C4-2B (cell line): ENCODE results near the gene FOXP1.

Experiments
- ZFX ChIP-seq: fragments of 450-650 bp; IDR thresholded peaks from 2 replicates; pipeline ENCODE4 v1.6.1; 2017
- TF ChIP-seq, protein P1 (sequence below): fragments of 450-650 bp; conservative IDR thresholded peaks from 2 replicates; pipeline ENCODE4 v1.5.1; 2017; ENCODE audit warnings: mild to moderate bottlenecking

- TF ChIP-seq, protein P1, sequence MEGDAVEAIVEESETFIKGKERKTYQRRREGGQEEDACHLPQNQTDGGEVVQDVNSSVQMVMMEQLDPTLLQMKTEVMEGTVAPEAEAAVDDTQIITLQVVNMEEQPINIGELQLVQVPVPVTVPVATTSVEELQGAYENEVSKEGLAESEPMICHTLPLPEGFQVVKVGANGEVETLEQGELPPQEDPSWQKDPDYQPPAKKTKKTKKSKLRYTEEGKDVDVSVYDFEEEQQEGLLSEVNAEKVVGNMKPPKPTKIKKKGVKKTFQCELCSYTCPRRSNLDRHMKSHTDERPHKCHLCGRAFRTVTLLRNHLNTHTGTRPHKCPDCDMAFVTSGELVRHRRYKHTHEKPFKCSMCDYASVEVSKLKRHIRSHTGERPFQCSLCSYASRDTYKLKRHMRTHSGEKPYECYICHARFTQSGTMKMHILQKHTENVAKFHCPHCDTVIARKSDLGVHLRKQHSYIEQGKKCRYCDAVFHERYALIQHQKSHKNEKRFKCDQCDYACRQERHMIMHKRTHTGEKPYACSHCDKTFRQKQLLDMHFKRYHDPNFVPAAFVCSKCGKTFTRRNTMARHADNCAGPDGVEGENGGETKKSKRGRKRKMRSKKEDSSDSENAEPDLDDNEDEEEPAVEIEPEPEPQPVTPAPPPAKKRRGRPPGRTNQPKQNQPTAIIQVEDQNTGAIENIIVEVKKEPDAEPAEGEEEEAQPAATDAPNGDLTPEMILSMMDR, result no peak
- no peak for TF ChIP-seq ZFX
Observed at GRCh38 chr3:71450162-71450561, 133.4 kb downstream of the FOXP1 start.
